Thoracic aorta (tissue), 2 donors: ENCODE results near the gene SPATA32. TPM values are rescaled to one million over a fixed set of nuclear protein-coding genes. Genes with fewer than 3 reads are reported as not detected.

Source experiments
- ATAC-seq: fragments of 150-250 bp; one replicate; pipeline ENCODE4 v1.8.0; 2017; ENCODE audit warnings: low read depth; ENCODE audit not compliant: insufficient number of reproducible peaks, low FRiP score
- DNase-seq: peaks from one replicate; pipeline ENCODE4 v3.0.0-alpha.2; 2020; ENCODE audit warnings: low spot score
- H3K27ac ChIP-seq, 2 donors: fragments of 200-600 bp; sonication (generic); 1 replicate in 1 of 2; 2 replicates in 1 of 2; pipeline ENCODE4 v1.5.1; 2016; ENCODE audit warnings: mild to moderate bottlenecking in 2 of 2, moderate library complexity in 2 of 2
- H3K27me3 ChIP-seq: fragments of 200-600 bp; sonication (generic); replicated peaks from 2 replicates; pipeline ENCODE4 v1.6.0; 2016; ENCODE audit warnings: mild to moderate bottlenecking; ENCODE audit not compliant: insufficient read depth
- H3K36me3 ChIP-seq: fragments of 200-600 bp; sonication (generic); one replicate; pipeline ENCODE4 v1.5.1; 2016
- H3K4me1 ChIP-seq, 2 donors: fragments of 200-600 bp; sonication (generic); 1 replicate in 1 of 2; 2 replicates in 1 of 2; pipeline versions ENCODE4 v1.5.1 to v1.6.0; 2016; ENCODE audit warnings: low read depth in 2 of 2, mild to moderate bottlenecking in 1 of 2; ENCODE audit not compliant: control insufficient read depth in 1 of 2
- H3K4me3 ChIP-seq: fragments of 200-600 bp; sonication (generic); 2 replicates; pipeline ENCODE4 v1.5.1; 2016; ENCODE audit warnings: mild to moderate bottlenecking
- H3K9me3 ChIP-seq: fragments of 200-600 bp; sonication (generic); 2 replicates; pipeline ENCODE4 v1.5.1; 2016
- CTCF ChIP-seq: fragments of 200-600 bp; sonication (generic); IDR thresholded peaks from one replicate; pipeline ENCODE4 v1.5.1; 2019; ENCODE audit warnings: antibody characterized with exemption
- total RNA-seq, 2 donors: library from RNA; depleted of rRNA; stranded (reverse); fragments of >200 nt; gene quantifications; one replicate each; pipeline versions ENCODE4 v1.1.0 to v1.2.3, GENCODE V29; 2016

SPATA32 gene
- total RNA-seq, 2 donors from 2014 or later: not detected

- peaks cover 29 to 63% of the 10 kb centered on the region in 2 donors for H3K4me1 ChIP-seq
- no peak overlapping the region for H3K27ac ChIP-seq
- no peak overlapping the region for H3K4me3 ChIP-seq
- ATAC-seq (no peak), DNase-seq (no peak)
- no peaks in the 10 kb centered on the region for H3K27me3 ChIP-seq
- no peak for TF ChIP-seq CTCF
- H3K36me3 ChIP-seq: peaks cover 6% of the 10 kb centered on the region
- H3K9me3 ChIP-seq: no peaks in the 10 kb centered on the region
Observed at GRCh38 chr17:45288825-45289224, 26.9 kb upstream of the SPATA32 start.

GRCh38 chr17:45287526-45288500 is 25.9 kb upstream of the SPATA32 start:
- Histone ChIP-seq H3K9me3 (no peaks in the 10 kb centered on the region), H3K4me3 (no peak overlapping the region), H3K27ac (no peak overlapping the region), H3K27me3 (no peaks in the 10 kb centered on the region), H3K36me3 (peaks cover 16% of the 10 kb centered on the region), H3K4me1 (peaks cover 19 to 53% of the 10 kb centered on the region in 2 donors)
- ATAC-seq (no peak), DNase-seq (no peak)
- no peak for TF ChIP-seq CTCF

GRCh38 chr17:45286286-45286685 is 24.4 kb upstream of the SPATA32 start:
- no peak for TF ChIP-seq CTCF
- H3K4me1 ChIP-seq: peaks cover 4 to 38% of the 10 kb centered on the region in 2 donors
- H3K27me3 ChIP-seq: no peaks in the 10 kb centered on the region
- H3K4me3 ChIP-seq: no peak overlapping the region
- ATAC-seq (no peak), DNase-seq (no peak)
- H3K36me3 ChIP-seq: peaks cover 18% of the 10 kb centered on the region
- H3K9me3 ChIP-seq: no peaks in the 10 kb centered on the region
- H3K27ac ChIP-seq: no peak overlapping the region

GRCh38 chr17:45284176-45285140 is 22.6 kb upstream of the SPATA32 start:
- H3K4me1 ChIP-seq: peaks cover 0 to 20% of the 10 kb centered on the region in 2 donors
- no peaks in the 10 kb centered on the region for H3K27me3 ChIP-seq
- no peaks in the 10 kb centered on the region for H3K9me3 ChIP-seq
- peaks cover 18% of the 10 kb centered on the region for H3K36me3 ChIP-seq
- no peak for TF ChIP-seq CTCF
- ATAC-seq: no peak
- H3K4me3 ChIP-seq: no peak overlapping the region
- no peak overlapping the region for H3K27ac ChIP-seq
- no peak for DNase-seq

- Histone ChIP-seq H3K36me3 (peaks cover 18% of the 10 kb centered on the region), H3K27ac (no peak overlapping the region), H3K4me3 (no peak overlapping the region), H3K9me3 (no peaks in the 10 kb centered on the region), H3K27me3 (no peaks in the 10 kb centered on the region), H3K4me1 (peaks cover 0 to 15% of the 10 kb centered on the region in 2 donors)
- DNase-seq (no peak), ATAC-seq (no peak)
- TF ChIP-seq CTCF: no peak
Observed at GRCh38 chr17:45283711-45284110, 21.8 kb upstream of the SPATA32 start.
